DND-41 (cell line): ENCODE data around the gene SSMEM1.

Experiments
- EZH2 ChIP-seq: IDR thresholded peaks from 3 replicates; pipeline ENCODE4 v1.6.1; 2012; ENCODE audit warnings: borderline replicate concordance, low read depth, mild to moderate bottlenecking, moderate library complexity, low read length, inconsistent platforms; ENCODE audit not compliant: severe bottlenecking
- TF ChIP-seq, protein P1 (sequence below): IDR thresholded peaks from 2 replicates; pipeline ENCODE4 v1.5.1; 2012; ENCODE audit warnings: borderline replicate concordance, low read length, moderate library complexity, mild to moderate bottlenecking; ENCODE audit not compliant: poor library complexity, severe bottlenecking; ENCODE audit errors: extremely low read depth

GRCh38 chr7:130181263-130181605 is 26.4 kb upstream of the SSMEM1 start:
- TF ChIP-seq, protein P1, sequence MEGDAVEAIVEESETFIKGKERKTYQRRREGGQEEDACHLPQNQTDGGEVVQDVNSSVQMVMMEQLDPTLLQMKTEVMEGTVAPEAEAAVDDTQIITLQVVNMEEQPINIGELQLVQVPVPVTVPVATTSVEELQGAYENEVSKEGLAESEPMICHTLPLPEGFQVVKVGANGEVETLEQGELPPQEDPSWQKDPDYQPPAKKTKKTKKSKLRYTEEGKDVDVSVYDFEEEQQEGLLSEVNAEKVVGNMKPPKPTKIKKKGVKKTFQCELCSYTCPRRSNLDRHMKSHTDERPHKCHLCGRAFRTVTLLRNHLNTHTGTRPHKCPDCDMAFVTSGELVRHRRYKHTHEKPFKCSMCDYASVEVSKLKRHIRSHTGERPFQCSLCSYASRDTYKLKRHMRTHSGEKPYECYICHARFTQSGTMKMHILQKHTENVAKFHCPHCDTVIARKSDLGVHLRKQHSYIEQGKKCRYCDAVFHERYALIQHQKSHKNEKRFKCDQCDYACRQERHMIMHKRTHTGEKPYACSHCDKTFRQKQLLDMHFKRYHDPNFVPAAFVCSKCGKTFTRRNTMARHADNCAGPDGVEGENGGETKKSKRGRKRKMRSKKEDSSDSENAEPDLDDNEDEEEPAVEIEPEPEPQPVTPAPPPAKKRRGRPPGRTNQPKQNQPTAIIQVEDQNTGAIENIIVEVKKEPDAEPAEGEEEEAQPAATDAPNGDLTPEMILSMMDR: no peak
- TF ChIP-seq EZH2: no peak
